Loucy (cell line): Measurements from ENCODE around the gene MTMR10.
A peak's percentile ranks its signal among the peaks of the same experiment; 100 is the strongest.

ENCODE experiments used
- H2AFZ ChIP-seq: fragments of 200-600 bp; sonication (generic); 2 replicates; pipeline ENCODE4 v1.6.0; 2016; ENCODE audit warnings: antibody characterized with exemption, mild to moderate bottlenecking, low read length, moderate library complexity
- H3F3A ChIP-seq: fragments of 200-600 bp; 2 replicates; pipeline ENCODE4 v1.6.0; 2016; ENCODE audit warnings: antibody characterized with exemption, low read depth, mild to moderate bottlenecking
- H3K27me3 ChIP-seq: fragments of 200-600 bp; sonication (generic); 2 replicates; pipeline ENCODE4 v1.6.1; 2014; ENCODE audit warnings: low read length, mild to moderate bottlenecking; ENCODE audit not compliant: insufficient read depth, poor library complexity, severe bottlenecking
- H3K36me3 ChIP-seq: fragments of 200-600 bp; sonication (generic); 2 replicates; pipeline ENCODE4 v1.6.1; 2016; ENCODE audit warnings: low read length; ENCODE audit not compliant: insufficient read depth
- H3K4me1 ChIP-seq: fragments of 200-600 bp; sonication (generic); 2 replicates; pipeline ENCODE4 v1.5.1; 2014; ENCODE audit warnings: low read length, mild to moderate bottlenecking; ENCODE audit not compliant: insufficient read depth, poor library complexity, severe bottlenecking
- H3K4me2 ChIP-seq: fragments of 200-600 bp; sonication (generic); 2 replicates; pipeline ENCODE4 v1.6.0; 2014; ENCODE audit warnings: antibody characterized with exemption, low read length, low read depth, mild to moderate bottlenecking; ENCODE audit not compliant: poor library complexity, severe bottlenecking
- H3K4me3 ChIP-seq: fragments of 200-600 bp; sonication (generic); 2 replicates; pipeline ENCODE4 v1.5.1; 2014; ENCODE audit warnings: low read length, mild to moderate bottlenecking, mixed read lengths; ENCODE audit not compliant: poor library complexity, severe bottlenecking
- H3K79me2 ChIP-seq: fragments of 200-600 bp; sonication (generic); 2 replicates; pipeline ENCODE4 v1.6.1; 2014; ENCODE audit warnings: low read length; ENCODE audit not compliant: insufficient read depth
- H3K9ac ChIP-seq: fragments of 200-600 bp; sonication (generic); 2 replicates; pipeline ENCODE4 v1.6.0; 2014; ENCODE audit warnings: mild to moderate bottlenecking, low read depth, low read length, moderate library complexity; ENCODE audit not compliant: poor library complexity, severe bottlenecking
- H3K9me2 ChIP-seq: fragments of 200-600 bp; sonication (generic); replicated peaks from 2 replicates; pipeline ENCODE4 v1.6.1; 2016; ENCODE audit warnings: low read depth, low read length, mixed read lengths
- H3K9me3 ChIP-seq: fragments of 200-600 bp; sonication (generic); 2 replicates; pipeline ENCODE4 v1.6.1; 2014; ENCODE audit warnings: mild to moderate bottlenecking, antibody characterized with exemption, low read length, low read depth; ENCODE audit not compliant: insufficient read depth
- H4K20me1 ChIP-seq: fragments of 200-600 bp; sonication (generic); 2 replicates; pipeline ENCODE4 v1.6.0; 2014; ENCODE audit warnings: antibody characterized with exemption, low read length, mild to moderate bottlenecking; ENCODE audit not compliant: insufficient read depth, poor library complexity, severe bottlenecking
- EZH2phosphoT487 ChIP-seq: fragments of 200-600 bp; IDR thresholded peaks from 2 replicates; pipeline ENCODE4 v1.6.1; 2018; ENCODE audit warnings: antibody characterized with exemption, mild to moderate bottlenecking, moderate library complexity, borderline replicate concordance
- TF ChIP-seq, protein P1 (sequence below): fragments of 200-600 bp; sonication (generic); conservative IDR thresholded peaks from 2 replicates; pipeline ENCODE4 v1.5.1; 2014; ENCODE audit warnings: mild to moderate bottlenecking, antibody characterized with exemption, low read length

Gene MTMR10

DNA sequence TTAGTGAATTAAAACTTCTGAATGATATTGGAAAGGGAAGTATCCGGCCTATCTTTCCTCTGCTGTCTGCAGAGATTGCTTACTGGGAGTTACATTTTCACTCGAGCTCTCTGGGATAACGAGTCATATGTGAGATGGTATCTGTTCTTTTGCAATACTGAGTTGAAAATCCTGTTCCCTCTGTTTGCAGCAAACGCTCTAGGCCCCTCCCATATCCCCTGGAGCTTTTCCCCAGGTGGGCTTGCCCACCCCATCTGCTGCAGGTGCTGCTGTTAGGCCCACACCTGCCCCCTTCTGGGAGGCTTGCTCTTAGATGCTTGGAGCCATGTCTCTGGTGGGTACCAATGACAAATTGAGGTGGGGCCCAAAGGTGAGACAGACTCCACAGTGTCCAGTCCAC, 42.7 kb upstream of the MTMR10 start:
- Histone ChIP-seq H3K9ac (no peak overlapping the region), H4K20me1 (no peaks in the 10 kb centered on the region)

DNA sequence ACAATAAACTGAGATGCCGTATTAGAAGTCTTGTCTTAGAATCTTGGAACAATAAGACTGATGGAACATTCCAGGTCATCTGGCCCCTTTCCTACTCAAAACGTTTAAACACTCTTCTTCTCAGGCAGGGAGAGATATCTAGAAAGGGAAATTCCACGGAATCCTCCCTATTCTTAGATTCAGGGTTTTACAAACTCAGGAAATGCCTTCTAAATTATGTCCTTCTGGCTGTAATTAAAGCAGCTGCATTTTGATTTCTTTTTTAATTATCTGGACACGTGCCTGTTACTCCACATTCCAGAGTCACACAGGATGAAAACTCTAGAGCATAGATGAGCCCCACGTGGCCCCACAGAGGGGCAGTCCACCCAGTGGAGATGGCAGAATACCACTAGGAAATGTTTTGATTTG, 41.5 kb upstream of the MTMR10 start:
- peaks cover 11% of the 10 kb centered on the region for H3K4me1 ChIP-seq
- no peak for TF ChIP-seq EZH2phosphoT487
- TF ChIP-seq, protein P1, sequence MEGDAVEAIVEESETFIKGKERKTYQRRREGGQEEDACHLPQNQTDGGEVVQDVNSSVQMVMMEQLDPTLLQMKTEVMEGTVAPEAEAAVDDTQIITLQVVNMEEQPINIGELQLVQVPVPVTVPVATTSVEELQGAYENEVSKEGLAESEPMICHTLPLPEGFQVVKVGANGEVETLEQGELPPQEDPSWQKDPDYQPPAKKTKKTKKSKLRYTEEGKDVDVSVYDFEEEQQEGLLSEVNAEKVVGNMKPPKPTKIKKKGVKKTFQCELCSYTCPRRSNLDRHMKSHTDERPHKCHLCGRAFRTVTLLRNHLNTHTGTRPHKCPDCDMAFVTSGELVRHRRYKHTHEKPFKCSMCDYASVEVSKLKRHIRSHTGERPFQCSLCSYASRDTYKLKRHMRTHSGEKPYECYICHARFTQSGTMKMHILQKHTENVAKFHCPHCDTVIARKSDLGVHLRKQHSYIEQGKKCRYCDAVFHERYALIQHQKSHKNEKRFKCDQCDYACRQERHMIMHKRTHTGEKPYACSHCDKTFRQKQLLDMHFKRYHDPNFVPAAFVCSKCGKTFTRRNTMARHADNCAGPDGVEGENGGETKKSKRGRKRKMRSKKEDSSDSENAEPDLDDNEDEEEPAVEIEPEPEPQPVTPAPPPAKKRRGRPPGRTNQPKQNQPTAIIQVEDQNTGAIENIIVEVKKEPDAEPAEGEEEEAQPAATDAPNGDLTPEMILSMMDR, result no peak
- H3K79me2 ChIP-seq, result no peaks in the 10 kb centered on the region
- H3F3A ChIP-seq, result no peaks in the 10 kb centered on the region
- no peak overlapping the region for H2AFZ ChIP-seq
- no peaks in the 10 kb centered on the region for H3K36me3 ChIP-seq
- H3K9me3 ChIP-seq, result no peaks in the 10 kb centered on the region
- no peak overlapping the region for H3K4me3 ChIP-seq
- no peaks in the 10 kb centered on the region for H4K20me1 ChIP-seq
- H3K9ac ChIP-seq, result no peak overlapping the region
- H3K4me2 ChIP-seq, result no peak overlapping the region
- H3K9me2 ChIP-seq, result no peaks in the 10 kb centered on the region
- no peaks in the 10 kb centered on the region for H3K27me3 ChIP-seq

More for the DNA sequence above, 42.7 kb upstream of the MTMR10 start:
- Histone ChIP-seq H3K27me3 (no peaks in the 10 kb centered on the region), H3K4me2 (no peak overlapping the region), H2AFZ (no peak overlapping the region), H3K9me2 (no peaks in the 10 kb centered on the region), H3K36me3 (no peaks in the 10 kb centered on the region), H3F3A (no peaks in the 10 kb centered on the region), H3K4me3 (no peak overlapping the region), H3K9me3 (no peaks in the 10 kb centered on the region), H3K79me2 (no peaks in the 10 kb centered on the region), H3K4me1 (peaks cover 11% of the 10 kb centered on the region)
- no peak for TF ChIP-seq EZH2phosphoT487
- TF ChIP-seq, protein P1, result peak; percentile 38

DNA sequence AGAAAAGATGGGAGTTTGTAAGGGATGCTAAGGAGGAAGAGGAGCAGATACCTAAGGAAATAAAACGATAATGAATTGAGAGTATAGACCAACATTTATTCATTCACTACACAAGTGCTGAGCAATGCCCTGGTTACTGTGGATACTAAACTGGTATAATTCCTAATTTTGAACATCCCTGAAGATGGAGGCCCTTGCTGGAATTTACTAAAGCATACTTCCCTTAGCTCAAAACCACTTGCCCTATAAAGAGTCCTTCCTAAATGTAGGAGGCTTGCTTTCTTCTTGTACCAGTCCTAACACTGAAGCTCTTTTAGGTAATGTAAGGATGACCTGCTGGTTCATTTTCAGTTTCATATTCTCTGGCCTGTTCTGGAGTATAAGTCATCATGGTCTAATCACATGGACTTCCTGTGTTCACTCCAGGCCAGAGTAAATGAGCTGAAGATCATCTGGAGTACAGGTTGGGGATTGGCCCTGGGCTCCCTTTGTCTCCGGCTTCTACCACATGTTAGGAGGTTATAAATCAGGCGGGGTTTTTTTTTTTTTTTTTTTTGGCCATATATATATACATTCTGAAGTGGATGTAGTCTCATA, 40.1 kb upstream of the MTMR10 start:
- Histone ChIP-seq H2AFZ (peak overlapping the region; percentile 77), H3K4me2 (peak overlapping the region; percentile 48)

More for the DNA sequence above, 40.1 kb upstream of the MTMR10 start:
- Histone ChIP-seq H3K36me3 (no peaks in the 10 kb centered on the region), H4K20me1 (no peaks in the 10 kb centered on the region), H3K9ac (peak overlapping the region; percentile 28), H3K9me2 (no peaks in the 10 kb centered on the region), H3K9me3 (no peaks in the 10 kb centered on the region), H3K79me2 (no peaks in the 10 kb centered on the region), H3K4me1 (peaks cover 25% of the 10 kb centered on the region), H3K27me3 (no peaks in the 10 kb centered on the region), H3K4me3 (peak overlapping the region; percentile 9), H3F3A (no peaks in the 10 kb centered on the region)
- no peak for TF ChIP-seq EZH2phosphoT487
- TF ChIP-seq, protein P1, result no peak
